ENCODE data around the gene LCORL. TPM values are rescaled to one million over a fixed set of nuclear protein-coding genes. Genes with fewer than 3 reads are reported as not detected.

LCORL gene
- total RNA-seq, 1 experiment from 2014 or later: 15.5 TPM

DNA sequence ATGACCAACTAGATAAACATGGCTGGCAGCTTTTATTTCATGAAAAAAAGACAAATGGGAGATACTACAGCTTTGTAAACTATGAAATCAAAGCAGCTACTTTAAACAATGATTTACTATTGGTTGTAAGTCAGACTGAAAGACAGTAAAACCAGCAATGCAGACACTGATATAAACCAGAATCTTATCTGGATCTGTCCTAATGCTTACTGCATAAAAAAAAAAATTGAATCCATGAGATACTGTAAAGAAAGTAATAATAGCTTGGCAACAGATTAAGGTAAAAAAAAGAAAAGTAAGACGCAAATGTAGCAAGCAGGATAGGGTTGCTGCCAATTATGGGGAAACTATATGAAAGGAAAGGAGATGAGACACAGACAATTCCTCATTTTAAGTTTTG lies 7.3 kb downstream of the LCORL start:
- Histone ChIP-seq H3K23me2 (ENCODE audit: insufficient read length, low read depth, low read length, poor library complexity, severe bottlenecking) (no peaks in the 10 kb centered on the region), H2BK12ac (ENCODE audit: insufficient read length, low read depth, low read length) (no peak overlapping the region), H3K9ac (ENCODE audit: extremely low read depth, insufficient read length, low read length) (no peak overlapping the region), H2BK20ac (ENCODE audit: low read depth, low read length, poor library complexity, severe bottlenecking) (no peak overlapping the region), H4K8ac (replicated peaks; ENCODE audit: insufficient read length, low read depth, low read length) (no peak overlapping the region), H4K20me1 (ENCODE audit: control insufficient read depth, insufficient read depth, insufficient read length) (no peaks in the 10 kb centered on the region), H2BK120ac (ENCODE audit: low read depth, low read length, poor library complexity, severe bottlenecking) (no peak overlapping the region), H3K27ac (ENCODE audit: insufficient read length, low read depth, low read length) (no peak overlapping the region), H3T11ph (ENCODE audit: low read length) (no peak overlapping the region), H3K14ac (ENCODE audit: insufficient read depth, low read length) (no peak overlapping the region), H4K91ac (ENCODE audit: insufficient read length, low read depth, low read length) (no peak overlapping the region), H3K27me3 (ENCODE audit: insufficient read depth, low read length) (no peaks in the 10 kb centered on the region), H4K5ac (ENCODE audit: insufficient read length, low read depth, low read length) (no peak overlapping the region), H2AFZ (ENCODE audit: low read length) (no peak overlapping the region), H3K23ac (ENCODE audit: insufficient read length, low read depth, low read length) (no peak overlapping the region), H3K4ac (ENCODE audit: low read depth, low read length) (no peak overlapping the region), H3K4me1 (ENCODE audit: insufficient read depth, low read length) (no peaks in the 10 kb centered on the region), H3K18ac (ENCODE audit: insufficient read length, low read depth, low read length) (no peak overlapping the region), H3K56ac (ENCODE audit: insufficient read length, low read depth, low read length) (no peak overlapping the region), H3K79me2 (ENCODE audit: insufficient read depth, low read length) (peaks cover 8% of the 10 kb centered on the region; the same call in 1 of the 2 replicates), H3K4me2 (ENCODE audit: insufficient read depth, insufficient read length, low read length) (no peak overlapping the region), H3K79me1 (ENCODE audit: insufficient read depth, low read depth, low read length, poor library complexity, severe bottlenecking) (peaks cover 5% of the 10 kb centered on the region), H3K9me3 (ENCODE audit: control insufficient read depth, low read depth, low read length) (no peaks in the 10 kb centered on the region), H2BK5ac (ENCODE audit: insufficient read length, low read length) (no peak overlapping the region), H2AK5ac (ENCODE audit: insufficient read length, low read length) (no peak overlapping the region), H2BK15ac (ENCODE audit: low read depth, low read length) (no peak overlapping the region)
- Mint-ChIP-seq H3K27ac (0 out of 7 replicates have a peak overlapping the region, but pooled peaks of 1 of the 3 experiments have one; percentile 58), H3K4me3 (no peak overlapping the region), H3K36me3 (ENCODE audit: insufficient read depth in 1 of 3, low read depth in 3 of 3) (no peaks in the 10 kb centered on the region; a peak in 1 of 7 replicates), H3K4me1 (peaks cover 0 to 15% of the 10 kb centered on the region in 2 experiments; a peak in 2 of 4 replicates), H3K27me3 (ENCODE audit: low read depth) (no peaks in the 10 kb centered on the region), H3K9me3 (no peaks in the 10 kb centered on the region; a peak in 1 of 5 replicates)
- no CpG with 5 or more reads among the region's 1 CpG for WGBS (ENCODE audit: extremely low coverage, insufficient read length, low lambda C conversion rate)
- TF ChIP-seq, protein P1, sequence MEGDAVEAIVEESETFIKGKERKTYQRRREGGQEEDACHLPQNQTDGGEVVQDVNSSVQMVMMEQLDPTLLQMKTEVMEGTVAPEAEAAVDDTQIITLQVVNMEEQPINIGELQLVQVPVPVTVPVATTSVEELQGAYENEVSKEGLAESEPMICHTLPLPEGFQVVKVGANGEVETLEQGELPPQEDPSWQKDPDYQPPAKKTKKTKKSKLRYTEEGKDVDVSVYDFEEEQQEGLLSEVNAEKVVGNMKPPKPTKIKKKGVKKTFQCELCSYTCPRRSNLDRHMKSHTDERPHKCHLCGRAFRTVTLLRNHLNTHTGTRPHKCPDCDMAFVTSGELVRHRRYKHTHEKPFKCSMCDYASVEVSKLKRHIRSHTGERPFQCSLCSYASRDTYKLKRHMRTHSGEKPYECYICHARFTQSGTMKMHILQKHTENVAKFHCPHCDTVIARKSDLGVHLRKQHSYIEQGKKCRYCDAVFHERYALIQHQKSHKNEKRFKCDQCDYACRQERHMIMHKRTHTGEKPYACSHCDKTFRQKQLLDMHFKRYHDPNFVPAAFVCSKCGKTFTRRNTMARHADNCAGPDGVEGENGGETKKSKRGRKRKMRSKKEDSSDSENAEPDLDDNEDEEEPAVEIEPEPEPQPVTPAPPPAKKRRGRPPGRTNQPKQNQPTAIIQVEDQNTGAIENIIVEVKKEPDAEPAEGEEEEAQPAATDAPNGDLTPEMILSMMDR (conservative IDR thresholded peaks at IDR 0.05): no peak
- DNase-seq: no peak

Data from H9 (cell line).